Coronary artery (tissue), 2 donors: ENCODE results near the gene SLC4A8.
A peak's percentile ranks its signal among the peaks of the same experiment; 100 is the strongest.

Experiments
- DNase-seq: peaks from one replicate; pipeline ENCODE4 v3.0.0-alpha.2; 2017; ENCODE audit warnings: low spot score
- H3K27ac ChIP-seq, 2 donors: fragments of 200-600 bp; sonication (generic); one replicate each; pipeline ENCODE4 v1.5.1; 2016 to 2019
- H3K4me3 ChIP-seq: fragments of 200-600 bp; sonication (generic); 2 replicates; pipeline ENCODE4 v1.5.1; 2016; ENCODE audit warnings: mild to moderate bottlenecking, moderate library complexity
- CTCF ChIP-seq: fragments of 200-600 bp; sonication (generic); IDR thresholded peaks from one replicate; pipeline ENCODE4 v1.5.1; 2019; ENCODE audit warnings: antibody characterized with exemption

SLC4A8 gene

DNA sequence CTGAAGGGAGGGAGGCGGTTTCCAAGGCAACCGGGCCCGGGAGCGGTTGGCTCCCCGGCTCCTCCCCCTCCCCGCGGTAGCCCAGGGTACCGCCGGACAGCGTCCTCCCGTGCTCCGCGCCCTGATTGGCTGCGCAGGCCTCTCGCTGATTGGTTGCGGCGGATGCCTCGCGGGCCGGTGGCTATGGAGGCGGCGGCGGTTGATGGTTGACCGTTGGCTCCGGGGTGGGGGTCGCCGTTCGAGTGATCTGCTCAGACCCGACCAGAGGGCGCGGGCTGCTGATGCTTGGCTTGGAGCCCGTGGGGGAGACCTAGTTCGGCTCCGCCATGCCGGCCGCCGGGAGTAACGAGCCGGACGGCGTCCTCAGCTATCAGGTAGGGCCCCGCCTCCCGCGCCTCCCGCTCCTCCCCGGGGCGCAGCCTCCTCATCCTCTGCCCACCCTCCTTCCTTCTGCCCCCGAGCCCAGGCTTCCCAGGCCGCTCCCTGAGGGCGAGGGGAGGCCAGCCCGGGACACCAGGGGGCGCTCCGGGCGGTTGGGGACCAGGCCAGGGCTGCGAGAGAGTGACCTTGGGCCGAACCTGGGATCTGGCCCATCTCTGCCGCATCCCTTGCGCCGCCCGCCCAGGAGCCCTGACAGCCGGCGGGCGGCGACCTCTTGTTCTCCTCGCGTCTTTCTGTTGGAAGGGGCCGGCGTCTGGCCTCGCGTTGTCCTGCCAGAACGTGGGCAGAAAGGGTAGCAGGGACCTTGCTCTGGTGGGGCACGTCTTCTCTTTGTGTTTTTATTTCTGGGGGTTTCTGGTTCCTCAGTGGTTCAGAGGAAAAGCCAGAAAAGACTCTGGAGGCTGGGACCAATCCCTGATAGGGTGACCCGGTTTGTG is at the start of gene SLC4A8:
Gene SLC4A8 (plus strand): TSS at position 170 of the 878 bp plus-strand sequence. CDS start 157 bp downstream, at position 327.
- no peak for DNase-seq
- peak; percentile 45 for TF ChIP-seq CTCF
- Histone ChIP-seq H3K4me3 (peak within 1 kb of the TSS; percentile 77), H3K27ac (no peak within 1 kb of the TSS)

DNA sequence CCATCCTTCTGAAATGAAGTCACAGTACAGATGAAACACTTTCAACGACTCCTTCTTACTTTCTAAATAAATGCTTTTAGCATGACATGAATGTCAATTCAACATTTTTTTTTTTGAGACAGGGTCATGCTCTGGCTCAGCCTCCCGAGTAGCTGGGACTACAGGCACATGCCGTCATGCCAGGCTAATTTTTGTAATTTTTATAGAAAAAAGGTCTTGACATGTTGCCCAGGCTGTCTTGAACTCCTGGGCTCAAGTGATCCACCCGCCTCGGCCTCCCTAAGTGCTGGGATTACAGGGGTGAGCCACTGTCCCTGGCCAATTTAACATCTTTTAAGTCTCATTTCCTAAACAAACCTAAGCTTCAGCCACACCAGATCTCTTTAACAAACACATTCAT is 49.8 kb upstream of the SLC4A8 start:
- no peak overlapping the region for H3K4me3 ChIP-seq
- TF ChIP-seq CTCF, result no peak
- DNase-seq, result no peak
- no peak overlapping the region for H3K27ac ChIP-seq

GRCh38 chr12:51377099-51377984 is 47.3 kb upstream of the SLC4A8 start:
- H3K27ac ChIP-seq, result no peak overlapping the region
- no peak overlapping the region for H3K4me3 ChIP-seq
- no peak for DNase-seq
- TF ChIP-seq CTCF, result no peak

DNA sequence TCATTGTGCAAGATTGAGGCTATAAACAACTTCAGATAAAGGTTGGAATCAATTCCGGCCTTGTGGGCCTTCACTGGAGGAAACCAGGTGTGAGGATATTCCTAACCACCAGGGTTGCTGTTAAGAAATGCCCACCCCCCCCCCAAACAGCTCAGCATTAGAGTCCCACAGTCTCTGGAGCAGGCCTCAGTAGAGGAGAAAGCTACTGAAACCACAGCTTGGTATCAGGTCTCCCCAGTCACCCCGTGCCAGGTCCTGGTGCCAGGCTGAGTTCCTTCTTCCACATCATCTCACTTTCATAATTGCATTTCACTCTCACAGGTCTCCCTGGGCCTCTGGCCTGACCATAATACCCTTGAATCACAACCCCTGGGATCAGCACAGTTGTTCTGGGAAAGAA is 45.9 kb upstream of the SLC4A8 start:
- Histone ChIP-seq H3K4me3 (no peak overlapping the region), H3K27ac (no peak overlapping the region)
- DNase-seq, result no peak
- TF ChIP-seq CTCF, result no peak

DNA sequence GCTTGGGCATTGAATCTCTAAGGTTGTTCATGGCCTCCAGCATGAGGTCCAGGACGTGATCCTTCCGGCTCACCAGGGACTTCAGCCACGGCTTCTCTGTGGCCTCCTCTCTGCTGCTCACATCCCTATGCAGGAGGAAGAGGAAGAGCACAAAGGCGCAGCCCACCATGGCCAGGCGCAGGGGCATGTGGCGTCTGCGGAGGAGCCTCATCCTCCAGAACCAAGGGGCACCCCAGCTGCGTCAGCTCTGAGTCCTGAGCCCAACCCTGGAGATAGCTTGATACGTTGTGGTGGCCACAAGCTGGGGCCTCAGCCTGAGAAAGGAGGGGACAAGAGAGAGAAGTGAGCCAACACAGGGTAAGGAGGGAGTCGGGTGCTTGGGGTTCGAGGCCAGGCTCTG is 45.1 kb upstream of the SLC4A8 start:
- DNase-seq, result no peak
- no peak for TF ChIP-seq CTCF
- no peak overlapping the region for H3K4me3 ChIP-seq
- H3K27ac ChIP-seq, result no peak overlapping the region

GRCh38 chr12:51381226-51382079 is 43.2 kb upstream of the SLC4A8 start:
- no peak for DNase-seq
- Histone ChIP-seq H3K27ac (no peak overlapping the region), H3K4me3 (no peak overlapping the region)
- TF ChIP-seq CTCF, result no peak
